Measurements from ENCODE around the gene MACROD1.

MACROD1 gene

DNA sequence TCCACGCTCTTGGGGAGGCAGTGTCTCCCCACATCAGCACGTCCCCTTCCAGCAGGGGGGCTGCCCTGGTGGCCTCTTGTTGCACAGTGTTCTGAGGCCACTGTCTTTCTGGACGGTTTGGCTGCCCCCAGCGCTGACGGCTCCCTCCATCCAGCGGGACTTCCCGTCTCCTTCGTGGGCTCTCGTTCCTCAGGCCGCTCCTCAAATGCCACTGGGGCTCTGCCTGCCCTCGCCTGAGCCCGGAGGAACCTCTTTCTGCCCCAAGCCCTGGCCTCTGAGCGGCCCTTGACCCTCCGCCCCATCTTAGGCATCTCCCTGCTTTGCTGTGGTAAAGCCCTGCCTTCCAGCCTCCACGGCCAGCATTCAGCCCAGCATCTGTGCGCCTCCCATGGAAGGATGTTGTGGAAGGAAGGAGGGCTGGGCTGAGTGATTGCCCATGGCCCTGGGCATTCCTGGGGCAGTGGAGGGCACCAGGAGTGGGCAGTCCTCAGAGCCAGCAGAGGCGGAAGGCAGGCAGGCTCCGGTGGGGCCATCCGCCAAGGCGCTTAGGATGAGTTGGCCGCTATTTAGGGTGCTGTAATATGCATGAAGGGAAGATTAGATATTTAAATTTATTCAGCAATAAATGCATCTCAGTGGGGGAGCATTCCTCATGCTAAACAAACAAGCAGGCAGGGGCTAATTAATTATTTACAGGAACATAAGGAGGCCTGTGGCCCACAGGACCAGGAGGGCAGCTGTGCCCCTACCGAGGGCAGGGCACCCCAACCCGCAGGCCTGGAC, 161.9 kb downstream of the MACROD1 start:
- no peak for DNase-seq
- intact Hi-C loops (cut with DNase I), result no loop called here

DNA sequence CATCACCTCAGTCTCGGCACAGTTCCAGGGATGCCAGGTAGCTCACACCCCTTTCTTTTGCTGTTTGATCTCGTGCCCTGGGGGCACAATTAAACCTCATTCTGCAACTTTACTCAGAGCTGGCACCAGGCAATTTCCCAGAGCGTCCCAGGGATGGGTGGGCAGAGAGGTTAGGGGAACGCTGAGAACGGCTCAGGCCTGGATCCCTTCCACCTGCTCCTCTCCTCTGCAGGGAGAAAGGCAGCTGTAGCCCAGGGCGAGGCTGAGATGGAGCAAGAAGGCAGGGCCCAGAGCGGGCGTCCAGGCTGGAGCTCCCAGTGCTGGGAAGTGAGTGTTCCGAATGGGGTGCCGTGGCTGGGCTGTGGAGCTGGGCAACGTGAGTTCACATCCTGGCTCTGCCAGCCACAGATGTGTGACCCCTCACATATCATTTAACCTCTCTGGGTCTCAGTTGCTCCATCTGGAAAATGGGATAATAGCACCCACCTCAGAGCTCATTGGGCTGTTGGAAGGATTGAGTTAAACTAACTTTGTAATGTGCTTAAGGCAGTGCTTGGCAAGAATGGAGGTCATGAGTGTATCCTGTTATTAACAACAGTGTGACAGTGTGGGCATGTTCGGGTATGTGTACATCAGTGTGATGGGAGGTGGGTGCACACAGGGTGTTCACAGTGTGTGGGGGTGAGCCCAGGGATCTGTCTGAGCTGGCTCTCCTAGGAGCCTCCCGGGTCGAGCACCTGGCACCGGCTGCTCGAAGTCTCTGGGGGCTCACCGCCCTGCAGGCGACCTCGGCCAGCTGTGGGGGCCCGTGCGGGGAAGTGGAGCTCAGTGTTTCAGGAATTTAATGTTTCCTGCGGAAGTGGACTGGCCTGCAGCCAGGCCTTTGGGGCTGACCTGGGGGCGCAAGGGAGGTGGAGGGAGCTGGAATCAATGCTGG, 164.2 kb downstream of the MACROD1 start:
- peak in 14 of 42 donors; percentile 29 to 82 (median 54) for DNase-seq
- intact Hi-C loops (cut with DNase I), result loop anchor here (2.0 kb wide), 1 partner anchor 151 kb away; no protein-coding TSS in a partner anchor

GRCh38 chr11:64000740-64001483, 165.0 kb downstream of the MACROD1 start:
- DNase-seq, result no peak
- intact Hi-C loops (cut with DNase I), result loop anchor here (2.0 kb wide), 1 partner anchor 152 kb away; no protein-coding TSS in a partner anchor

DNA sequence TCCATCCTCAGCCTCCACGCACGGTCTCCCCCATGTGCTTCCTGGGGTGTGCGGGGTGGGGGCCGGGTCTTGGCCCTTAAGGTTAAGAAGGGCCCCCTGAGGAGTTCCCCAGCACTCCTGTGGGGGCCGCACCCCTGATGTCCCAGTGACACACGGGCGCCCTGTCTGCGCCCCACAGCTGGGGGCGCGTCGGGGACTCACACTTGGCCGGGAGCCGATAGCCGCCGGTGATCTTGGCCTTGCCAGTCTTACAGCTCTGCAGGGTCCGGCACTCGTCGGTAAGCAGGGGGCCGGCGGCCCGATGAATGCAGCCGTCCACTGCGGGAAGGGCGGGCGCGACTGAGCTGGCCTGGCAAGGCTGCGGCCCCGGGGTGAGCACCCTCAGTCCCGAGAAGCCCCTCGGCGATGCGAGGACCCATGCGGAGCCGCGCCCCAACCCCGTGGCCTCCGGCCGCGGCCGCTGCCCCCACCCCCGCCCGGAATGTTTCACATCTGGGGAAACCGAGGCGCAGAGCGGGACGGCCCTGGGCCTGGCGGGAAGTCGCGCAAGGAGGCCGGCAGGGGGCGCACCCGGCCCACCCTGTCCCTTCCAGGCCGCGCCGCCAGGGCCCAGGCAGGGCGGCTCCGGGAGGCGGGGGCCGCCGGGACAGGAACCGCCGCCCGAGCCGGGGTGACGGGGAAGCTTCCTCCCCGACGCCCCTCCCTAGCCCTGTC, 165.7 kb downstream of the MACROD1 start:
- intact Hi-C loops (cut with DNase I), result loop anchor here (2.0 kb wide), 1 partner anchor 153 kb away; no protein-coding TSS in a partner anchor
- peak in 41 of 42 donors; percentile 40 to 90 (median 79) for DNase-seq

- intact Hi-C loops (cut with DNase I), result loop anchor here (2.0 kb wide), 1 partner anchor 153 kb away; no protein-coding TSS in a partner anchor
- DNase-seq, result peak in 11 of 42 donors; percentile 25 to 64 (median 46)
Observed at GRCh38 chr11:63999349-64000025, 166.4 kb downstream of the MACROD1 start.

DNA sequence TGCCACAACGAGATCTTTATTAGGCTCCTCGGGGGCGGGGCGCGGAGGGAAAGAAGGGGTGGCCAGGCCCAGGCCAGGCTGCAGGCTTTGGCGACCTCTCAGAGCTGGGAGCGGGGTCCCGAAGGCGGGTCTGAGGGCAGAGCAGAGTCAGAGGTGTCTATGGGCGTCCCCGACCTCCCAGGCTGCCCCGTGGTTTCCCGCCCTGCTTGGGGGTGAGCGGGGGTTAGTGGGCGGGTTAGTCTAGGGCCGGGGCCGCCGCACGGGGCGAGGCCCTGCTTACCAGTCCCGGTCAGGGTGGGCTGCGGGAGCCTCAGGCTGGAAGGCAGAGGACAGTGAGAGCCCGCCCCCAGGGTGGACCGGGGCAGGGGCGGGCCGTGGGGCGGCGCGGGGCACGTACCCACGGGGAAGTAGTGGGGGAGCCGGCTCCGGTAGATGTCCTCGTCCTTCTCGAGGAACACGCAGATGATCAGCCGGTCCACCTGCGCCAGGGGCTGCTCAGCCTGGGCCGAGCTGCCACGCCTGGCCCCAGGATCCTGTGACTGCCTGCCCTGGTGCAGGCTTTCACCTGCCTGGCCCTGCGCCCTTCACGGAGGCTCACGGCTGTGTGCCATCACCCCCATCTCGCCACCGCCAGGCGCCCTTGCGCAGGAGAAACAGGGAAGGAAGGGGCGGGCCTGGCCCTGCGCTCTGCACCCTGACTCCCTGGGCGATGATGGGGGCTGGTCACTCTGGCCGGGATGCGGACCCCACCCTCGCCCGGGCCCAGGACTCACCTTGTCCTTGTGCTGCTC, 167.2 kb downstream of the MACROD1 start:
- DNase-seq, result no peak
- intact Hi-C loops (cut with DNase I), result no loop called here

GRCh38 chr11:63997801-63998337, 168.0 kb downstream of the MACROD1 start:
- DNase-seq, result no peak
- intact Hi-C loops (cut with DNase I), result no loop called here

DNA sequence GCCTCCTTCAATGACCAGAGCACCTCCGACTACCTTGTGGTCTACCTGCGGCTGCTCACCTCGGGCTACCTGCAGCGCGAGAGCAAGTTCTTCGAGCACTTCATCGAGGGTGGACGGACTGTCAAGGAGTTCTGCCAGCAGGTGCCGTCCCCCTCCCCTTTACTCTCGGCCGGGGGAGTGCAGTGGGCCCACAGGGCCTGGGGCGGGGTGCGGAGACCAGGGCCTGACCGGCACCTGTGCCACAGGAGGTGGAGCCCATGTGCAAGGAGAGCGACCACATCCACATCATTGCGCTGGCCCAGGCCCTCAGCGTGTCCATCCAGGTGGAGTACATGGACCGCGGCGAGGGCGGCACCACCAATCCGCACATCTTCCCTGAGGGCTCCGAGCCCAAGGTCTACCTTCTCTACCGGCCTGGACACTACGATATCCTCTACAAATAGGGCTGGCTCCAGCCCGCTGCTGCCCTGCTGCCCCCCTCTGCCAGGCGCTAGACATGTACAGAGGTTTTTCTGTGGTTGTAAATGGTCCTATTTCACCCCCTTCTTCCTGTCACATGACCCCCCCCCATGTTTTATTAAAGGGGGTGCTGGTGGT, 168.7 kb downstream of the MACROD1 start:
- DNase-seq, result no peak
- intact Hi-C loops (cut with DNase I), result no loop called here

- intact Hi-C loops (cut with DNase I), result no loop called here
Observed at GRCh38 chr11:63996512-63996911, 169.4 kb downstream of the MACROD1 start.

DNA sequence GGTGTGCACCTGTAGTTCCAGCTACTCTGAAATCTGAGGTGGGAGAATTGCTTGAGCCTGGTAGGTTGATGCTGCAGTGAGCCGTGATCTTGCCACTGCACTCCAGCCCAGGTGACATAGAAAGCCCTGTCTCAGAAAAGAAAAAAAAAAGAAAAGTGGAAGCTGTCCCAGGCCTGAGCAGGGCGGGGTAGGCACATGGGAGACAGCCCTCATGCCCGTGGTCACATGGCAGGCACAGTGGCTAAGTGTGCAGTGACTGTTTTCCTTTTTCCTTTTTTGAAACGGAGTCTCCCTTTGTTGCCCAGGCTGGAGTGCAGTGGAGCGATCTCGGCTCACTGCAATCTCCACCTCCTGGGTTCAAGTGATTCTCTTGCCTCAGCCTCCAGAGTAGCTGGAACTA, 171.9 kb downstream of the MACROD1 start:
- intact Hi-C loops (cut with DNase I), result no loop called here
- DNase-seq, result no peak

More at GRCh38 chr11:63996512-63996911, 169.4 kb downstream of the MACROD1 start:
- DNase-seq, result no peak

DNA sequence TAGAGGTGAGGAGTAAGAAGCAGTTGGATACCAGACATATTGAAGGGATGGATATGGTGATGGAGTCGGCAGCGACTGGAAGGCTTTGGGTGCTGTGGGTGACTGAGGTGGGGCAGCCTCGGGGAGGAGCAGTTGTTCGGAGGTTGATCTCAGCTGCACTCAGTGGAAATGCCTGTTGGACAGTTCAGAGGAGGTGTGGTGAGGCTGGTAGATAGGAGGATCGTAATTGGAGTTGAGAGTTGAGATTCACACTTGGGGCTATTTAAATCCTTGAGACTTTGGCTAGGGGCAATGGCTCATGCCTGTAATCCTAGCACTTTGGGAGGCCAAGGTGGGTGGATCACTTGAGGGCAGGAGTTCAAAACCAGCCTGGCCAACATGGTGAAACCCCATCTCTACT, 172.8 kb downstream of the MACROD1 start:
- no peak for DNase-seq
- intact Hi-C loops (cut with DNase I), result no loop called here

DNA sequence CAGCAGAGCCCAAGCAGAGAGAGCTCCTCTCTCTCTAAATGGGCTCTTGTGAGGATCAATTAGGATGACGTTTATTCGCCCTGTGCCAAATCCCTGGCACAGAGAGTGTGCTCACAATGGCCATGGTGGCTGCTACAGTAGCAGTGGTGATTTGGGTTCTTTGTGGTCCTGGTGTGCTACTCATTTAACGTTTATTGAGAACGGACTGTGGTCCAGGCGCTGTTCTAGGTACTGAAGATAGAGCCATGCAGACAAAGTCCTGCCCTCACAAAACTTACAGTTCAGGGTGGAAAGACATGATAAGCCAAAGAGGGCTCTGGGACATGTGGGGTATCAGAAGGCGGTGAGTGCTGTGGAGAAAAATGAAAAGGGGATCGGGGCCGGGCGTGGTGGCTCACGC, 174.4 kb downstream of the MACROD1 start:
- intact Hi-C loops (cut with DNase I), result no loop called here
- DNase-seq, result no peak

GRCh38 chr11:63986932-63987513, 178.9 kb downstream of the MACROD1 start:
- intact Hi-C loops (cut with DNase I), result no loop called here
- no peak for DNase-seq

DNA sequence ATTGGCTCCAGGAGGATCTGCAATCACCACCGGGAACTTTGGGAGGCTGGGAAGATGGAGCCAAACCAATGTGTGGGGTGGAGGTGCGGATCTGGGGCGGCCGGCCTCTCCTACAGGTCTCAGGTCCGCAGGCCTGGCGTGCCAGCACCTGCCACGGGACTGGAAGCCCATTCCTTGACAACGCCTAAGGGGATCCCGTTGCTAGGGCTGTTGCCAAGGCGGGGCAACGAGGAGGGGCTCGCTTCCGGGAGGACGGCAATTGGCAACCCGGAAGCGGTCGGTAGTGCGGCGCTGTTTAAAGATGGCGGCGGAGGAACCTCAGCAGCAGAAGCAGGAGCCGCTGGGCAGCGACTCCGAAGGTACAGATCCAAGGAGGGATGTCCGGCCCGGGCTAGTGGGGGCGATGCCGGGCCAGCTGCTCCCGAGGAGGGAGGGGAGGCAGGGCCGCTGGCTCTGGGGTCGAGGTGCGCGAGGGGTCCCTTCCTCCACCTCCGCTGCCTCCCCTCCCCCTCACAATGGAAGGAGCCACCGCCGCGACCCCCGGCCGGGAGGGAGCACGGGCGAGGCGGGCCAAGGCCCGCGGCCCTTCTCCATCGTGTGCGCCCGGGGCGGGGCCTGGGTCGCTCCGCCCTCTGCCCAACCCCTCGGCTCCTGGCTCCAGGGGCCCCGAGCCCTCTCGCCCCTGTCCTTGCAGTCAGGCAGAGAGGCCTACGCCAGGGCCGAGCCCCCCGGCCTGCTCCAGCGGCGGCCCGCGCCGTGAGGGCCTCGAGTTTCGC, 179.6 kb downstream of the MACROD1 start, which contains the start of gene OTUB1:
Gene OTUB1, plus strand, starts transcription at position 283 of the 776 bp plus-strand sequence. Its CDS starts 19 bp downstream, at position 302.
- intact Hi-C loops (cut with DNase I), result no loop called here
- DNase-seq, result peak; percentile 83 to 96 (median 92)

GRCh38 chr11:63985812-63986155, 180.1 kb downstream of the MACROD1 start:
- DNase-seq, result peak in 29 of 42 donors; percentile 28 to 73 (median 55)
- intact Hi-C loops (cut with DNase I), result no loop called here
